Sigmoid colon (tissue), 4 donors: ENCODE data around the gene SYNJ2.

Experiments
- CTCF ChIP-seq, 4 experiments: fragments of 450-650 bp in 3 of 4; fragments of 200-600 bp in 1 of 4; IDR thresholded peaks; one replicate each; pipeline ENCODE4 v1.5.1; 2016 to 2019; ENCODE audit warnings: antibody characterized with exemption in 4 of 4, mild to moderate bottlenecking in 3 of 4, moderate library complexity in 2 of 4
- EP300 ChIP-seq, 4 donors: sonication (generic); formaldehyde crosslinking; IDR thresholded peaks; one replicate each; pipeline ENCODE4 v1.6.1; 2017; ENCODE audit warnings: antibody characterized with exemption in 4 of 4
- POLR2AphosphoS5 ChIP-seq, 4 donors: sonication (generic); formaldehyde crosslinking; IDR thresholded peaks; one replicate each; pipeline ENCODE4 v1.6.1; 2017; ENCODE audit warnings: antibody characterized with exemption in 4 of 4

GRCh38 chr6:157981395-157982101, at the start of gene SYNJ2:
- TF ChIP-seq CTCF (IDR thresholded peaks at IDR 0.05) (peak; percentile 25 to 77 (median 66)), EP300 (IDR thresholded peaks at IDR 0.05) (no peak), POLR2AphosphoS5 (IDR thresholded peaks at IDR 0.05) (peak in 3 of 4 donors; percentile 58 to 66 (median 64))
